GM23248 (cell line): ENCODE data around the gene NHSL2.

ENCODE experiments used
- EZH2 ChIP-seq: fragments of 200-600 bp; sonication (generic); IDR thresholded peaks from 2 replicates; pipeline ENCODE4 v1.6.1; 2018; ENCODE audit warnings: antibody characterized with exemption, mild to moderate bottlenecking; ENCODE audit not compliant: insufficient read depth, poor library complexity, severe bottlenecking
- EZH2phosphoT487 ChIP-seq: fragments of 200-600 bp; sonication (generic); IDR thresholded peaks from 2 replicates; pipeline ENCODE4 v1.6.1; 2018; ENCODE audit warnings: antibody characterized with exemption, moderate library complexity, mild to moderate bottlenecking, low read depth; ENCODE audit not compliant: insufficient read depth

GRCh38 chrX:72009731-72010130 is 99.1 kb downstream of the NHSL2 start:
- TF ChIP-seq EZH2 (no peak), EZH2phosphoT487 (no peak)
